ENCODE data around the gene SPOCK1. TPM values are rescaled to one million over a fixed set of nuclear protein-coding genes. Genes with fewer than 3 reads are reported as not detected.

The SPOCK1 gene
- total and polyA plus RNA-seq, 2 of the 4 experiments (the other 2 are of a cell fraction): 5.0 to 20.3 TPM

GRCh38 chr5:137136991-137137632 lies 362.0 kb downstream of the SPOCK1 start:
- no peak overlapping the region for H3K27ac ChIP-seq (ENCODE audit: insufficient read depth, low read length)
- H2BK120ac ChIP-seq (ENCODE audit: low read depth, low read length): no peak overlapping the region
- H2AFZ ChIP-seq (replicated peaks; ENCODE audit: low read length, poor library complexity): no peak overlapping the region
- in situ Hi-C loops (cut with MboI; ENCODE audit: low sequenced_read_pairs) (no loop called here), dilution Hi-C loops (cut with HindIII; ENCODE audit: low sequenced_read_pairs, unreplicated experiment) (no loop called here), intact Hi-C loops (cut with micrococcal nuclease) (no loop called here)
- 17% methylated on average over 1 of the region's 3 CpGs; no CpG with 5 or more reads in 1 of the 2 experiments for WGBS, 2 experiments (ENCODE audit: extremely low coverage in 2 of 2, insufficient read length in 1 of 2)
- H3K23ac ChIP-seq (ENCODE audit: low read depth, low read length): no peak overlapping the region
- no peak overlapping the region for H4K8ac ChIP-seq (ENCODE audit: low read depth in 2 of 2, low read length in 2 of 2)
- no peak overlapping the region for H4K5ac ChIP-seq (ENCODE audit: low read depth, low read length)
- no peak for DNase-seq
- H2AK5ac ChIP-seq (ENCODE audit: low read depth, low read length): no peak overlapping the region
- no TSS peak for BruUV-seq (replicated peaks)
- H2BK15ac ChIP-seq (ENCODE audit: low read depth, low read length): no peak overlapping the region
- no peak overlapping the region for H2AK9ac ChIP-seq (replicated peaks; ENCODE audit: low read depth, low read length, poor library complexity)
- H3K9me3 ChIP-seq (ENCODE audit: control insufficient read depth, insufficient read depth, low read length): no peaks in the 10 kb centered on the region
- peaks cover 5% of the 10 kb centered on the region; the same call in 1 of the 2 replicates for H3K4me1 ChIP-seq (ENCODE audit: control insufficient read depth, insufficient read depth, low read length)
- ChIA-PET CTCF (no interaction called here), POLR2A (ENCODE audit: unreplicated experiment) (no interaction called here)
- H3K9ac ChIP-seq (ENCODE audit: low read depth, low read length): no peak overlapping the region
- no peak for ATAC-seq (ENCODE audit: low read depth)
- no peak overlapping the region for H3K4ac ChIP-seq (ENCODE audit: low read depth, low read length)
- H3K4me2 ChIP-seq (ENCODE audit: low read depth, low read length): no peak overlapping the region
- no peak overlapping the region for H3K56ac ChIP-seq (ENCODE audit: extremely low read depth, insufficient read depth, low read length)
- no peak overlapping the region for H2BK5ac ChIP-seq (ENCODE audit: low read depth, low read length, poor library complexity, severe bottlenecking)
- no peaks in the 10 kb centered on the region for H4K20me1 ChIP-seq (ENCODE audit: insufficient read depth, low read length)
- H3K36me3 ChIP-seq (ENCODE audit: control insufficient read depth, insufficient read depth, low read length): no peaks in the 10 kb centered on the region
- peaks cover 8% of the 10 kb centered on the region; the same call in 1 of the 2 replicates for H3K9me1 ChIP-seq (ENCODE audit: insufficient read depth, low read length)
- H4K91ac ChIP-seq (ENCODE audit: insufficient read depth, low read depth, low read length): no peak overlapping the region
- H3K14ac ChIP-seq (replicated peaks; ENCODE audit: low read depth, low read length): no peak overlapping the region
- no peak overlapping the region for H2BK20ac ChIP-seq (ENCODE audit: low read depth, low read length)
- H3K18ac ChIP-seq (ENCODE audit: low read depth, low read length): no peak overlapping the region
- H3K4me3 ChIP-seq (ENCODE audit: insufficient read depth, low read depth, low read length): no peak overlapping the region
- no peaks in the 10 kb centered on the region for H3K79me1 ChIP-seq (ENCODE audit: low read depth in 1 of 2, low read length in 2 of 2)
- no peaks in the 10 kb centered on the region; the same call in 1 of the 2 replicates for H3K27me3 ChIP-seq (ENCODE audit: control insufficient read depth, insufficient read depth, low read length)
- TF ChIP-seq MAZ (IDR thresholded peaks at IDR 0.05; ENCODE audit: borderline replicate concordance, low read depth, low read length) (no peak), RAD21 (IDR thresholded peaks at IDR 0.05; ENCODE audit: low read length) (no peak), BHLHE40 (IDR thresholded peaks at IDR 0.05; ENCODE audit: low read depth, low read length) (no peak), USF2 (IDR thresholded peaks at IDR 0.05; ENCODE audit: low read depth, low read length) (no peak), NFE2L2 (IDR thresholded peaks at IDR 0.05; ENCODE audit: low read depth, low read length) (no peak), CHD1 (IDR thresholded peaks at IDR 0.05; ENCODE audit: low read depth, low read length) (no peak), POLR2A (IDR thresholded peaks at IDR 0.05; ENCODE audit: low read depth, low read length) (no peak), RFX5 (IDR thresholded peaks at IDR 0.05; ENCODE audit: low read depth, low read length) (no peak), FOS (IDR thresholded peaks at IDR 0.05; ENCODE audit: low read depth, low read length) (no peak), MXI1 (IDR thresholded peaks at IDR 0.05; ENCODE audit: borderline replicate concordance, low read depth, low read length) (no peak)
- TF ChIP-seq, protein P1, sequence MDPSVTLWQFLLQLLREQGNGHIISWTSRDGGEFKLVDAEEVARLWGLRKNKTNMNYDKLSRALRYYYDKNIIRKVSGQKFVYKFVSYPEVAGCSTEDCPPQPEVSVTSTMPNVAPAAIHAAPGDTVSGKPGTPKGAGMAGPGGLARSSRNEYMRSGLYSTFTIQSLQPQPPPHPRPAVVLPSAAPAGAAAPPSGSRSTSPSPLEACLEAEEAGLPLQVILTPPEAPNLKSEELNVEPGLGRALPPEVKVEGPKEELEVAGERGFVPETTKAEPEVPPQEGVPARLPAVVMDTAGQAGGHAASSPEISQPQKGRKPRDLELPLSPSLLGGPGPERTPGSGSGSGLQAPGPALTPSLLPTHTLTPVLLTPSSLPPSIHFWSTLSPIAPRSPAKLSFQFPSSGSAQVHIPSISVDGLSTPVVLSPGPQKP (IDR thresholded peaks at IDR 0.05; ENCODE audit: borderline replicate concordance, low read depth, low read length): no peak
- TF ChIP-seq, protein P2, sequence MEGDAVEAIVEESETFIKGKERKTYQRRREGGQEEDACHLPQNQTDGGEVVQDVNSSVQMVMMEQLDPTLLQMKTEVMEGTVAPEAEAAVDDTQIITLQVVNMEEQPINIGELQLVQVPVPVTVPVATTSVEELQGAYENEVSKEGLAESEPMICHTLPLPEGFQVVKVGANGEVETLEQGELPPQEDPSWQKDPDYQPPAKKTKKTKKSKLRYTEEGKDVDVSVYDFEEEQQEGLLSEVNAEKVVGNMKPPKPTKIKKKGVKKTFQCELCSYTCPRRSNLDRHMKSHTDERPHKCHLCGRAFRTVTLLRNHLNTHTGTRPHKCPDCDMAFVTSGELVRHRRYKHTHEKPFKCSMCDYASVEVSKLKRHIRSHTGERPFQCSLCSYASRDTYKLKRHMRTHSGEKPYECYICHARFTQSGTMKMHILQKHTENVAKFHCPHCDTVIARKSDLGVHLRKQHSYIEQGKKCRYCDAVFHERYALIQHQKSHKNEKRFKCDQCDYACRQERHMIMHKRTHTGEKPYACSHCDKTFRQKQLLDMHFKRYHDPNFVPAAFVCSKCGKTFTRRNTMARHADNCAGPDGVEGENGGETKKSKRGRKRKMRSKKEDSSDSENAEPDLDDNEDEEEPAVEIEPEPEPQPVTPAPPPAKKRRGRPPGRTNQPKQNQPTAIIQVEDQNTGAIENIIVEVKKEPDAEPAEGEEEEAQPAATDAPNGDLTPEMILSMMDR (conservative IDR thresholded peaks at IDR 0.05; ENCODE audit: low read depth, low read length): no peak

Data from IMR-90 (cell line).